NCI-H510A treated with DMSO at 0.1 percent for 48 hours (cell line): Measurements from ENCODE around the gene DCAF4.
"Not testable (repeated sequence)": the region's sequence is repeated elsewhere in the genome, so short reads cannot be mapped to it uniquely, and the experiment has no call there.

Source experiments
- DNase-seq: peaks from one replicate; lab custom pipeline; 2025; lab: John Stamatoyannopoulos, UW

Gene DCAF4

GRCh38 chr14:72932893-72933292, 6.6 kb downstream of the DCAF4 start:
- no peak for DNase-seq

- DNase-seq: no peak
Measured at GRCh38 chr14:72939630-72940029, 13.4 kb downstream of the DCAF4 start.

- DNase-seq: no peak
Measured at GRCh38 chr14:72941286-72941985, 15.2 kb downstream of the DCAF4 start.

GRCh38 chr14:72942934-72943333, 16.7 kb downstream of the DCAF4 start:
- DNase-seq: no peak

- no peak for DNase-seq
Measured at GRCh38 chr14:72943876-72944430, 17.7 kb downstream of the DCAF4 start.

GRCh38 chr14:72945356-72946027, 19.2 kb downstream of the DCAF4 start:
- DNase-seq: no peak

- DNase-seq: no peak
Measured at GRCh38 chr14:72946491-72946890, 20.2 kb downstream of the DCAF4 start.

- DNase-seq: no peak
Measured at GRCh38 chr14:72947366-72948160, 21.3 kb downstream of the DCAF4 start.

- peak; percentile 48 for DNase-seq
Measured at GRCh38 chr14:72948481-72949138, 22.3 kb downstream of the DCAF4 start.

- DNase-seq: no peak
Measured at GRCh38 chr14:72952171-72952570, 25.9 kb downstream of the DCAF4 start.

GRCh38 chr14:72956741-72957140, 30.5 kb downstream of the DCAF4 start:
- DNase-seq: not testable (repeated sequence)

- no peak for DNase-seq
Measured at GRCh38 chr14:72957213-72957612, 30.9 kb downstream of the DCAF4 start.

GRCh38 chr14:72958548-72958947, 32.3 kb downstream of the DCAF4 start:
- no peak for DNase-seq

GRCh38 chr14:72961016-72961415, 34.8 kb downstream of the DCAF4 start:
- not testable (repeated sequence) for DNase-seq

- no peak for DNase-seq
Measured at GRCh38 chr14:72961579-72962335, 35.5 kb downstream of the DCAF4 start.

- peak; percentile 34 for DNase-seq
Measured at GRCh38 chr14:72962336-72962754, 36.1 kb downstream of the DCAF4 start.

GRCh38 chr14:72962829-72963312, 36.6 kb downstream of the DCAF4 start:
- DNase-seq: peak; percentile 43

GRCh38 chr14:72965249-72965648, 39.0 kb downstream of the DCAF4 start:
- DNase-seq: no peak

- DNase-seq: no peak
Measured at GRCh38 chr14:72966038-72966437, 39.8 kb downstream of the DCAF4 start.

GRCh38 chr14:72968316-72968715, 42.1 kb downstream of the DCAF4 start:
- no peak for DNase-seq

GRCh38 chr14:72970058-72970630, 43.9 kb downstream of the DCAF4 start:
- no peak for DNase-seq
